GM12872 (cell line): ENCODE data around the gene GPRIN3.

Experiments used
- CTCF ChIP-seq: IDR thresholded peaks from 3 replicates; pipeline ENCODE4 v1.5.1; 2011; ENCODE audit warnings: low read depth, mild to moderate bottlenecking, low read length, moderate library complexity; ENCODE audit not compliant: insufficient read depth

GPRIN3 gene

GRCh38 chr4:89344571-89344970, 37.0 kb upstream of the GPRIN3 start:
- no peak for TF ChIP-seq CTCF

- TF ChIP-seq CTCF, result no peak
Measured at GRCh38 chr4:89338206-89338605, 30.6 kb upstream of the GPRIN3 start.

GRCh38 chr4:89337681-89338080, 30.1 kb upstream of the GPRIN3 start:
- no peak for TF ChIP-seq CTCF

- TF ChIP-seq CTCF, result no peak
Measured at GRCh38 chr4:89336818-89337420, 29.3 kb upstream of the GPRIN3 start.

GRCh38 chr4:89334830-89335229, 27.2 kb upstream of the GPRIN3 start:
- TF ChIP-seq CTCF, result no peak

GRCh38 chr4:89334311-89334710, 26.7 kb upstream of the GPRIN3 start:
- TF ChIP-seq CTCF, result no peak

GRCh38 chr4:89331686-89332544, 24.3 kb upstream of the GPRIN3 start:
- TF ChIP-seq CTCF, result no peak
